DMS53 treated with DMSO at 0.1 percent for 48 hours (cell line): ENCODE measurements around the gene PRICKLE3.

Experiments
- DNase-seq: peaks from one replicate; lab custom pipeline; 2025; ENCODE audit not compliant: unreplicated experiment; lab: John Stamatoyannopoulos, UW

The PRICKLE3 gene, protein sequence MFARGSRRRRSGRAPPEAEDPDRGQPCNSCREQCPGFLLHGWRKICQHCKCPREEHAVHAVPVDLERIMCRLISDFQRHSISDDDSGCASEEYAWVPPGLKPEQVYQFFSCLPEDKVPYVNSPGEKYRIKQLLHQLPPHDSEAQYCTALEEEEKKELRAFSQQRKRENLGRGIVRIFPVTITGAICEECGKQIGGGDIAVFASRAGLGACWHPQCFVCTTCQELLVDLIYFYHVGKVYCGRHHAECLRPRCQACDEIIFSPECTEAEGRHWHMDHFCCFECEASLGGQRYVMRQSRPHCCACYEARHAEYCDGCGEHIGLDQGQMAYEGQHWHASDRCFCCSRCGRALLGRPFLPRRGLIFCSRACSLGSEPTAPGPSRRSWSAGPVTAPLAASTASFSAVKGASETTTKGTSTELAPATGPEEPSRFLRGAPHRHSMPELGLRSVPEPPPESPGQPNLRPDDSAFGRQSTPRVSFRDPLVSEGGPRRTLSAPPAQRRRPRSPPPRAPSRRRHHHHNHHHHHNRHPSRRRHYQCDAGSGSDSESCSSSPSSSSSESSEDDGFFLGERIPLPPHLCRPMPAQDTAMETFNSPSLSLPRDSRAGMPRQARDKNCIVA

DNA sequence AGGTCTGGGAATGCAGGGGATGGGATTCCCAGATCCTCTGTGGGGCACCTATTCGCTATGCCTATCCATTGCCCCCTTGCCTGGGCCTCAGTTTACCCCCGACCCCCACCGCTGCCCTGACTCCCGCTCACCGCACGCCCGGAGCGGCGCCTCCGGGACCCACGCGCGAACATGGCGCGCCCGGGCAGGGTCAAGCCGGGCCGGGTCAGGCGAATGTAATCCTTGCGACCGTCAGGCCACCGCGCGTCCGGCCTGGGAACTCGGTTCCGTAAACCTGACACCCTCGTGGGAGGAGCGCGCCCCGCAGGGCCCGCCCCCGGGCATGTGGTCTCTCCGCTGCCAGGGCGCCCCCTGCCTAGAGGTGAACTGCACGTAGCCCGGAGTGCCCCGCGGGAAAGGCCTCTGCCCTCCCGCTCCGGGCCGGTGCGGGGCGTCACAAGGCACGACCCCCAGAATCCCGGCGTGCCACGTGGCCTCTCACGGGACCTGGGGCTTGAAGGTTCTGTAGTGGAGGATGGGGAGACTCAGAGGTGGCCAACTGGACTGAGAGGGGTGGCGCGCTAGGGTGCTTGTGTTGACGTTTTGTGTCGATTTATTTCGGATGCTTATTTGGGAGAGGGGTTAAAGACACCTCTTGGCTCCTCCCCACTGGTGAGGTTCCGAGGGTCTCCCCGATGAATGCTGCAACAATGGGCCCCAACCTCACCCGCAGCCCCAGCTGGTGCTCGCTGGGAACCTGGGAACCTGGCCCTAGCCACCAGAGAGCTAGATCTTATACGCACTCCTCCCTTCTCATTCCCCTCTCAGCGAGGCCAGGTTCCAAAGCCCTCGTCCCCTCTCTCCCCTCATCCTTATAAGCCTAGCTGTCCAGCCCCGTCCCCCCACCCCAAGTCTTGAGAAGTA, at the start of gene PRICKLE3:
PRICKLE3 (minus strand) TSS at position 249 of the 903 bp plus-strand sequence; CDS start at position 173, 76 bp downstream.
- DNase-seq, result peak; percentile 66

DNA sequence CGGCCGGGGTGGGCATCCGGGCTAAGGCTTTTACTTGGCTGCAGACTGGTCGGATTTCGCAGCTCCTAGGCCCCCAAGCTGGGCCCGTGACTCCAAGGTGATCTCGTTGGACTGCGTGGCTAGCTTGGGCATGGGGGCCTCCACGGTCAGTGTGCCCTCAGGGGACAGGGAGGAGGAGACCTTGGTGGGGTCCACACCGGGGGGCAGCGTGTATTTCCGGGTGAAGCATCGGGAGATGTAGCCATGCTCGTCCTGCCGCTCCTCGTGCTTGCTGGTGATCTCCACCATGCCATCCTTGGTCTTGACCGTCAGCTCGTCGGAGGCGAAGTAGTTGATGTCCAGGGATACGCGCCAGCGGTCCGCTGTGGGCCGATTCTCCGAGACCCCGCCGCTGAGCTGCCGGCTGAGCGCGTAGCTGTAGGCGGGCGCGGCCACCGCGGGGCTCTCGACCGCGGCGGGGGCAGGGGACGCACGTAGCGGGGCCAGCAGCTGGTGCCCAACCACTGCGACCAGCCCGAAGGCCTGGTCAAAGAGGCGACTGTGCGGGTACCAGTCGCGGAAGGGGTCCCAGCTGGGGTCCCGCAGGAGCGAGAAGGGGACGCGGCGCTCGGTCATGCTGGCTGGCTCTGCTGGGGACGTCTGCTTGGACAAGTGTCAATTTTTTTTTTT, 47.8 kb upstream of the PRICKLE3 start:
- no peak for DNase-seq

DNA sequence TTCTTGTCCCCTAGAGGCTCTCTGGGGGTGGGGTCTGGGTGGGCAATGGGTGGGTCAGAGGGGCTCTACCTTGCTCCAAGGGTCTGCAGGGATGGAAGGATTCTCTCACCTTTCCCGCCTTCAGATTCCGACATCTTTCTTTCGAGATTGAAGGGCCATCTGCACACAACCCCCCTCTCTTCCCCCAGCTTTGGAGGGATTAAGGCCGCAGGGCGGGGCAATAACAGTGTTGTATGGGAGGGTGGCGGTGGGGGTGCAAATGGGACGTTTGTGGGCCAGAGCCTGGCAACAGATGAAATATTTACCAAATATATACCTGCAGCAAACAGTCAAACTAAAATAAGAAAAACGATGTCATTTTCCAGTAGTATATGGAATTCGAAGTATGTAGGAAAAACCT, 47.0 kb upstream of the PRICKLE3 start, which contains the start of gene CACNA1F:
CACNA1F (minus strand) TSS at position 165 of the 400 bp plus-strand sequence; CDS start at position 134, 31 bp downstream.
- DNase-seq, result no peak

DNA sequence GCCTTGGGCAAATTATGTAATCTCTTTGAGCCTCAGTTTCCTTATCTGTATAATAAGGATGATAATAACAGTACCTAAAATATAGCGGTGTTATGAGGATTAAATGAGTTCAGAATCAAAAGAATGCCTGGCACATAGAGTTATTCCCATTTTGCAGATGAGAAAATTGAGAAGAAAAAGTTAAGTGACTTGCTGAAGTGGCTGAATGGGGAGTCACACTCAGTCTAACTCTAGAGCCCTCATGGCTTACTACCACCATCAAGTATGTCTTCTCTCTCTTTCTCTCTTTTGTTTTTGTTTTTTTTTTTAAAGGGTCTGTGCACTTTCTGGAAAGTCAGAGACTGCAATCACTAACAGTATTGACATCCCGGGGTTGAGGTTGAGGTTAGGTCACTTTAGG, 46.4 kb upstream of the PRICKLE3 start:
- DNase-seq, result no peak

DNA sequence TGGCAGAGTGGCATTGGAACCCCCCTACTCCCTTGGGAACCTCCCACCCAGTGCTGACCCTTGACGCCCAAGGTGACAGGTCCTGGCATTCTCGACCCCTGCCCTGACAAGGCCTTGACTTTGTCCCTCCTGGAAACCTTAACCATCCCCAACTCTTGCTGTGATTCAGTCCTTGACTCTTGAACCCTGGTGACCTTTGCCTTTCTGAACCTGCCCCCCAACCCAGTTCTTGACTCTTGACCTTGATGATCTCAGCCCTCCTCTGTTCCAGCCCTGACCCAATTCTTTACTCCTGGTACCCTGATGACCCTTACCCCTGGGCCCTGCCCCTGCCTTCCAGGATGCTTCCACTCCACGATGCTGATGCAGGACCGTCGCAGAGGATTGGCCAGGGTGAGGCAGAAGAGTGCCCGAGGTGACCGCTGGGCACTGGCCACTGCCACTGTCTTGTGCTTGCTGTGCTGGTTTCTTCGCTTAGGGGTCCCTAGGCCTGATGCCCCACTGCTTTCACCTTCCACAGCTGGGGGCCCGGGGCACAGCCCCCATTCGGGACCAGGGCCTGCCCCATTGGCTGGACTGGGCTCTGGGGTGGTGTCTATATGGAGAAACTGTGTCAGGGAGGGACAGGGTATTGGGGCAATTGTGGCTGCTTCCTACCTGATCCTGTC, 45.3 kb upstream of the PRICKLE3 start:
- no peak for DNase-seq

DNA sequence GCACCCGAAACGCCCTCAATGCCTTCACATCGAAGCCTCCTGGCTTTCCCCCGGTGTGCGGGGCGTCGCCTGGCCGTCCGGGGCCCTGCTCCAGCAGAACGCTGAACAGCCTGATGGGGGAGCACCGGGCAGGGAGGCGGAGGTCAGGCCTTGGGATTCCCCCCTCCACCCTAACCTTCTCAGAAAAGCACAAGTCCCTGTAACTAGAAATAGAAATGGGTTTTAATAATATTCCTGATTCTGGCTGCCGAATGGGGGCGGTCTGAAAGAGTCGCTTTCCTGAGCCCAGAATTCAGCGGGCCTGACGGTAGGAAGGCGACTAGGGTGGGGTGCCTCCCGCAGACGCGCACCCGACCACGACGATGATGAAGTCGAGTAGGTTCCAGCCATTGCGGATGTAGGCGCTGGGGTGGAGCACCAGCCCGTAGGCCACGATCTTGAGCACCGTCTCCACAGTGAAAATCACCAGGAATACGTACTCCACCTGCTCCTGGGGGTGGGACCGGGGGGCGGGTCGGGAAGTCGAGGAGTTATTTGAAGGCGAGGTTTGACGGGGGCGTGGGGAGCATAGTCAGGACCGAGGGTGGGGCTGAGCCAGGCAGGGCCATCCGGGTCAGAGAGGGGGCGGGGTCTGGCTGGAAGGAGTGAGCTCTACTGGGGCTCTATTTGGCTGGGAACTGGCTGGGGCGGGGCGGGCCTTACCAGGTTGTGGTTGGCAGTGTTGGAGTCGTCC, 44.5 kb upstream of the PRICKLE3 start:
- DNase-seq, result peak; percentile 72

DNA sequence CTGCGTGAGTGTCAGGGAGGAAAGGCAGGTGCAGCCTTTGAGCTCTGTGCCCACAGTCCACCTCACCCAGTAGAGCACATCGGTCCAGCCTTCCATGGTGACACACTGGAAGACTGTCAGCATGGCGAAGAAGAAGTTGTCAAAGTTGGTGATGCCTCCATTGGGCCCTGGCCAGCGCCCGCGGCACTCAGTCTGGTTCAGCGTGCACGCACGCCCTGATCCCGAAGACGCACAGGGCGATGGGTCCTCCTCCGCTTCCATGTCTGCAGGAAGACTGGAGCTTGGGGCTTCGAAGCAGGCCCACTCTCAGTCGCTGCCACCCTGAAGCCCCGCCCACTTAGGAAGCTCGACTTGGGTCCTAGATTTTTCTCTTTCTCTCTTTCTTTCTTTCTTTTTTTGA, 42.0 kb upstream of the PRICKLE3 start:
- DNase-seq, result no peak

DNA sequence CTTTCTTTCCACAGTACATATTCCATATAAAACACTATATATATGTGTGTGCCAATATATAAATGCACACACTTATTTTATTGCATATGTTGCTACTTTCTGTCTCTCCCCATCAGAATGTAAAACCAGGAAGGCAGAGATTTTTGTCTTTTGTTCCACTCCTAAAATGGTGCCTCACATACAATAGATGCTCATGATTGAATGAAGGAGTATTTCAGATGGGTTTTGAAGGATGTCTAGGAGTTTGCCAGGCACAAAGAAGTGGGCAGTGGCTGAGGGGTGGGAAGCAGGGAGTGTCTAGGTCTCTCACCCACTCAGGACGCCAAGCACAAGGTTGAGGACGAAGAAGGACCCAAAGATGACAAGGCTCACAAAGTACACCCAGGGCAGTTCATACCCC, 41.6 kb upstream of the PRICKLE3 start:
- DNase-seq, result no peak

DNA sequence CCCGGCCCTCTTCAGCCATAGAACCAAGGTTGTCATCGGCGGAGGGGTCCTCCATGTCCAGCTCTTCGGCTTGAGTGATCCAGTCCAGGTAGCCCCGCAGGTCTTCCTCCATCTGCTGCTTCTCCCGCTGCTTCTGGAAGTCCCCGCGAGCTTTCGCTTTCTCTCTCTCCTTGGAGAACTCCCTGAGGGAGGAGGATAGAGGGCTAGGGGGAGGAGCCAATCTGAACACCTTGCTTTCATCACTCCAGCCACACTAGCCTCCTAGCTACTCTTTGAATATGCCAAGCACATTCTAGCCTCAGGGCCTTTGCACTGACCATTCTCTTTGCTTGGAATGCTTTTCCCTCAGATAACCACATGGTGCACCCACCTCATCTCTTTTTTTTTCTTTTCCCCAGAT, 40.8 kb upstream of the PRICKLE3 start:
- no peak for DNase-seq

DNA sequence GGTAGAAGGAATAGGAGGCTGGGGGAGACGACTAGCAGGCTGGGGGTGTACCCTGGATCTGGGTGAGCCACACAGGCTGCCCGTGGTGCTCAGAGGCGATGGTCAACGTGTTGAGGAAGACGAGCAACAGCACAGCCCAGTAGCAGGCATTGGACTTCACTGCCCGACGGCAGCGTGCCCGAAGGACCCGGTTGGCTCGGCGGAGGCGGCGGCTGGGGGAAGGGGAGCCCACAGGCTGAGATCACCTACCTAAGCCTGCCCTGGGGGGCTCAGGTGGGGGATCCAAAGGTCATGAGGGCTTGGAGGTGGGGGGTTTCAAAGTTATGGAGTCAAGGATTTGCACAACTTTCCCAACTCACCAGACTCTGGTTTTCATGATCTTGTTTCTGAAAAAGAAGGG, 39.7 kb upstream of the PRICKLE3 start:
- no peak for DNase-seq

DNA sequence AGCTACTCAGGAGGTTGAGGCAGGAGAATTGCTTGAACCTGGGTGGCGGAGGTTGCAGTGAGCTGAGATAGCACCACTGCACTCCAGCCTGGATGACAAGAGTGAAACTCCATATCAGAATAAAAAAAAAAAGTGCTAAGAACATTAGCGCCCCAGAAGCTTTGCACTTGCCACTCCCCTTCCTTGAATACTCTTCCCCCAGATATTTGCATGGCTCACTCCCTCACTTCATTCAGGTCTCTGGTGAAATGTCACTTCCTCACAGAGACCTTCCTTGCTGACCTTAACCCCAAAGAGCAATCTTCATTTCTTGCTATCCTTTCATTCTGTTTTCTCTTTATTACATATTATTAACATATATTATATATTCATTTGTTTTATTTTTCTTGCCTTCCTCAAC, 35.7 kb upstream of the PRICKLE3 start:
- no peak for DNase-seq

DNA sequence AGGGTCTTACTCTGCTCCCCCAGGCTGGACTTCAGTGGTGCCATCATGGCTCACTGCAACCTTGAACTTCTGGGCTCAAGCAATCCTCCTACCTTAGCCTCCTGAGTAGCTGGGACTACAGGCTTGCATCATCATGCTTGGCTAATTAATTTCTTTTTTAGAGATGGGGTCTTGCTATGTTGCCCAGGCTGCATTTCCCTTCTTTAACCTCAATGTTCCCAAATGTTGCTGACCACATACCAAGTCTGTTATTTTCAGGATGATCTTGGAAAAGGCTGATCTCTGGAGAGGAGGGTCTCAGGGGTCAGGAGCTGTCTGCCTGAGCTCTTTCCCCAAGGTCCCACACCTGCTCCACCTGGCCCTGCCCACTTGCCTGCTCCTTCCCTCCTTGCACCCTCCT, 33.9 kb upstream of the PRICKLE3 start:
- DNase-seq, result no peak

DNA sequence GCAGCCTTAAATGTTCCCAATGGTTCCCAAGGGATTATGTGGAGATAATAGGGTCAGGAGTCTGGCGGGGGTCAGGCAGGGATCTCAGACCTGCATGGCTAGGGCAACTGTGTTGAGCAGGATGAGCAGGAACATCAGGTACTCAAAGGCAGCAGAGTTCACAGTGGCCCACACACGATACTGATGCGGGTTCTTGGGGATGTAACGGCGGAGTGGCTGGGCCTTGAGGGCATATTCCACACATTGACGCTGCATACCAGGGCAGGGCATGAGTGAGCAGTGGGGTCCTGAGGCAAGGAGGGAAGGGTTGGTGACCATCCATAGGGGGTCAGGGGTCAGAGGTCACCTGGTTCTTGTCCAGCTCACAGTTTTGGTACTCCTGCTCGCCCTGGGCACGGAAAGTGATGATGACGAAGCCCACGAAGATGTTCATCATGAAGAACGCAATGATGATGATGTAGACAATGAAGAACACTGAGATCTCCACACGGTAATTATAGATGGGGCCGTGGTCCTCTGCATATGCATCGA, 28.9 kb upstream of the PRICKLE3 start:
- DNase-seq, result no peak

DNA sequence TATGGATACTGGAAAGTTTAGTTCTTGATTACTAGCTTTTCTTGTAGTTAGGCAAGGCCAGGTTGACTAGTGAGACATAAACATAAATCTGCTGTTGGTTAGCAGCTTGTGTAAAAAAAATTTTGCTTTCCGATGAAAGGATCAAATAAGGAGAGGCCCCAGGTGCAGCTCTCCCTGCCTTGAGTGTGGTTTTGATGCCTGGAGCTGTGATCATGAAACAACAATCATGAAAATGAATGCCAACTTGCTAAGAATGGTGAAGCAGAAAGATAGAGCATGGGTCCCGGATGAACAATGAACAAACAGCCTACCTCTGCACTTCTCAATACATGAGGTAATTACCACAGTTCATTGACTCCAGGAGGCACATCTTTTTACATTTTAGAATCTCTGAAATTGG, 28.2 kb upstream of the PRICKLE3 start:
- no peak for DNase-seq

DNA sequence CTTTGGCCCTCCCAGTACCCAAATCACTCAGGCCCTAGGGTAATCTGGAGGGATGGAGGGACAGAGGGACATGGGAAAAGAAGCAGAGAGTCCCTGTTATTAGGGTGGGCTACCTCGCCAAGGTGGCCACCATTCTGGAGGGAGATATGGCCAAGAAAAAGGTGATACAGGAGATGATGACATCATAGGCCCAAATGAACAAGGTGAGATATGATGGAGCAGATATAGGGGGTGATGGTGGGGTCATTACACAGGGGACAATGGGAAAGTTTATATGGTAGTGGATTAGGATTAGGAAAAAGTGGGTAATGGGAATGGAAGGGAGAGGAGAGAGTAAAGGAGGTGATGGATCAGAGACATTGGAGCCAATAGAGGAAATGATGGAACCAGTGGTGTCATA, 26.7 kb upstream of the PRICKLE3 start:
- no peak for DNase-seq

DNA sequence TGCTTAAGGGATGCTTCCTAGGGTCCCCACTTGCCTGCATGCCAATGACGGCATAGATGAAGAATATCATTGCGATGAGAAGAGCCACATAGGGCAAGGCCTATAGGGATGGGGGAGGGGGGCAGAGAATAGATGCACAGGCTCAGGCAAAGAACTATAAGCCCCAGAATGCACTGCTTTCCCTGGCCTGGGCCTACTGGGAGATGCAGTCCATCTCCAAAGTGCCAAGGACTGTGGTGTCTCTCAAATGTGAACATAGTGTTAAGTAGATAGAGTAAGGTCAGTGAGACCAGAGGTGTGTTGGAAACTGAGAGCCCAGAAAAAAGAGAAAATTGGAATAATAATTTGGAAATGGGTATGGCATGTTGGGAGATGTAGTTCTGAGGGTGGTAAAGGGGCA, 26.0 kb upstream of the PRICKLE3 start:
- no peak for DNase-seq

DNA sequence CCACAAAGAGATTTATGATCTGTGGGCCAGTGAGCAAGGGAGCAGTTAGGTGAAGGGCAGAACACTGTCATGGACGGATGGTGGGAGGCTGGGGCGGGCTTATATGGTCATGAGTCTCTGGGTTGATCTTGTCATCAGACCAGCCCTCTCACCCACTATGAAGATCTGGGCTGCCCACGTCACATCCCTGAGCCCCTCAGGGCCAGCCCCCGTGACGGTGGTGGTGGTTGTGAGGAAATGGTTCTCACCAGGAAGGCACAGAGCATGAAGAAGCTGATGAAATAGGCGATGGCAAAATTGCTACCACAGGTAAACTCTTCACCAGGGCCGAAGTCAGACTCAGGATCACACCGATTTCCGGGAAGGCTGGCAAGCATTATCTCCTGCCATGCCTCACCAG, 24.9 kb upstream of the PRICKLE3 start:
- DNase-seq, result no peak

DNA sequence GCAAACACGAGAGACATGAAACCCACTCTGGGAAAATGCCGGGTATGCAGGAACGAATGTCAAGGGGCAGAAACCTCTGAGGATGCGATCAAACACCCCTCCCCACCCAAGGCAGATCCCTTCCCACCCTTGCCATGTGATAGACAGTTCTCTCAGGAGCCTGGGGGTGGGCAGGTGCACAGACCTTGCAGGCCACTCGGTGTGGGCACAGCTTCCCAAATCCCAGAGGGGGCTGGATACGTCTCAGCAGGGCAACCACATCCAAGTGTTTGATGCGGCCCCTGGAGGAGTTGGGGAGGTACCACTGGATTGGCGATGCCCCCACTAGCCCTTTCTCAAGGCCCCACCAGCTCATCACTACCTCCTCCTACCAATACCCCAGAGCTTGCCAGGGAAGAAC, 24.2 kb upstream of the PRICKLE3 start:
- DNase-seq, result no peak

DNA sequence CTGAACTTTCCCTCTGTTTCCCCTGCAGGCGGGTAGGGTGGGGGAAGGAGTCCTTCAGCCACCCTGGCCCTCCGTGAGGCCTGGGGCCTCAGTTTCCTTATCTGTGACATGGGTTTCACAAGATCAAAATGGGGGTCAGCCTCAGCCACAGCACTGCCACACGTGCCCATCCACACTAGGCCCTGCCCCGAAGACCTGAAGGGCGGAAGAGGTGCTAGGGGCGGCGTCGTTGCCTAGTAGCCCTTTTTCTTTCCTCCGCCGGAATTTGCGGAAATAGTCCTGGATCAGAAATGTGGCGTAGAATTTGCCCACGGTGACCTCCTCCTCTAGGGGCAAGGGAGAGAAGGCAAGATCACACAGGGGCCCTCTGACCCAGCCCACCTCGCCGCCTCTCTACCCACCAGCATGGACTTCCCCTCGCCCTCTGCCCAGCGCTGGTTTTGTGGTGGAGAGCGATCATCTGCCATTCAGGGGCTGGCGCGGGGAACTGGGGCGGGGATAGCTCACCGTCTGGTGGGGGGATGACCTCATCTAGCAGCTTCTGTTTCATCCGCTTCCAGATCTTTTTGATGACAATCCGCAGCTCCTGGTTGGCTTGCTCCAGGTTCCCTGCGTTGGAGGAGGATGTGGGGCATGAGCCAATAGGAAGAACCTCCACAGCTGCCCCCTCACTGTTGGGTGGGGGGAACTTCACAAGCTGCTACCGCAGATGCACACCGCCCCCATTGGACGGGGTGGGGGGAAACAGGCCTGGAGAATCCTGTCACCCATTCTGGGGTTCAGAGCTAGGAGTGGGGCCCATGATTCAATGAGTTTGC, 23.5 kb upstream of the PRICKLE3 start:
- no peak for DNase-seq
